Heart left ventricle (tissue), 13 donors: ENCODE results near the gene PIH1D2.

Source experiments
- CTCF ChIP-seq, 12 donors: fragments of 200-600 bp; sonication (generic) in 4 of 12; IDR thresholded peaks; one replicate each; pipeline versions ENCODE4 v1.5.0 to v1.8.0; 2018 to 2022; ENCODE audit warnings: antibody characterized with exemption in 12 of 12, mild to moderate bottlenecking in 5 of 12
- POLR2A ChIP-seq, 2 donors: fragments of 450-650 bp; IDR thresholded peaks; one replicate each; pipeline ENCODE4 v1.6.1; 2017; ENCODE audit warnings: antibody characterized with exemption in 2 of 2, mild to moderate bottlenecking in 2 of 2, moderate library complexity in 2 of 2
- donor health status: ischemic (EF 13 %, LVEDD 7.1; RV severe dilation, severe dysfunction).
- donor health status: DM: no; HTN: yes; CAD: no.
- donor health status: DM: no; HTN: no; CAD: no.
- donor health status: ischemic (EF 25% LVEDD 6.9; RV normal size, moderate dysfunction).
- donor health status: ischemic (EF 25% LVEDD 5.7; RV mildly dilated, moderate dysfunction).
- donor health status: ischemic (EF 35%, LVEDD 5.7; RV mildly dilated, moderate dysfunction).
- donor health status: nonischemic (EF 11% LVEDD 7.7; RV severe dilation, severe dysfunction).
- donor health status: DM: yes; HTN: yes; CAD: no.
- donor health status: PGD.
- donor health status: ischemic (EF 29% LVEDD 5.4; RV normal size, mild dysfunction).
- donor health status: nonischemic (EF 23%, LVEDD 6.1; RV moderate dilation, normal function).

GRCh38 chr11:112118176-112118575 is 44.4 kb upstream of the PIH1D2 start:
- TF ChIP-seq POLR2A (IDR thresholded peaks at IDR 0.05) (no peak), CTCF (IDR thresholded peaks at IDR 0.05) (no peak)
